OCI-LY3 (cell line): Measurements from ENCODE around the gene ANKRD34A.

ENCODE experiments used
- H2AFZ ChIP-seq: fragments of 200-600, 300-600 bp; shearing (Covaris generic); 2 replicates; pipeline ENCODE4 v1.6.0; 2014; ENCODE audit warnings: antibody characterized with exemption, low read depth, low read length
- H3K27ac ChIP-seq: fragments of 200-600, 300-600 bp; sonication (generic); 2 replicates; pipeline ENCODE4 v1.5.1; 2014; ENCODE audit warnings: mild to moderate bottlenecking, low read length, moderate library complexity, mixed read lengths
- H3K27me3 ChIP-seq: fragments of 200-600, 300-600 bp; sonication (generic); 2 replicates; pipeline ENCODE4 v1.6.1; 2014; ENCODE audit warnings: low read depth, low read length, mixed read lengths
- H3K36me3 ChIP-seq: fragments of 200-600, 300-600 bp; sonication (generic); replicated peaks from 2 replicates; pipeline ENCODE3; 2014; ENCODE audit warnings: low read depth, low read length, mixed read lengths
- H3K4me1 ChIP-seq: fragments of 300-600, 200-600 bp; sonication (generic); 2 replicates; pipeline ENCODE4 v1.6.1; 2014; ENCODE audit warnings: low read length, mixed read lengths
- H3K4me2 ChIP-seq: fragments of 200-600, 300-600 bp; sonication (generic); 2 replicates; pipeline ENCODE4 v1.6.1; 2014; ENCODE audit warnings: low read length, mixed read lengths
- H3K4me3 ChIP-seq: fragments of 300-600, 200-600 bp; sonication (generic); 2 replicates; pipeline ENCODE4 v1.5.1; 2014; ENCODE audit warnings: antibody characterized with exemption, mild to moderate bottlenecking, low read length, moderate library complexity
- H3K79me2 ChIP-seq: fragments of 300-600, 200-600 bp; shearing (Covaris generic); 2 replicates; pipeline ENCODE4 v1.6.1; 2014; ENCODE audit warnings: mild to moderate bottlenecking, low read length, mixed read lengths
- H3K9ac ChIP-seq: fragments of 300-600, 200-600 bp; shearing (Covaris generic); 2 replicates; pipeline ENCODE4 v1.6.0; 2014; ENCODE audit warnings: mild to moderate bottlenecking, low read length, moderate library complexity
- H3K9me3 ChIP-seq: fragments of 200-600, 300-600 bp; shearing (Covaris generic); 2 replicates; pipeline ENCODE4 v1.6.1; 2014; ENCODE audit warnings: low read length, mixed read lengths; ENCODE audit not compliant: insufficient read depth
- H4K20me1 ChIP-seq: fragments of 200-600, 300-600 bp; sonication (generic); 2 replicates; pipeline ENCODE4 v1.6.1; 2016; ENCODE audit warnings: low read length, mixed read lengths; ENCODE audit not compliant: insufficient read depth
- CTCF ChIP-seq: fragments of 200-600, 300-600 bp; sonication (generic); IDR thresholded peaks from 2 replicates; pipeline ENCODE4 v1.5.1; 2014; ENCODE audit warnings: antibody characterized with exemption, low read length, low read depth
- EZH2phosphoT487 ChIP-seq: fragments of 200-600 bp; shearing (Covaris generic); IDR thresholded peaks from 2 replicates; pipeline ENCODE4 v1.6.1; 2018; ENCODE audit warnings: antibody characterized with exemption, mixed run types, low read depth

Gene ANKRD34A

GRCh38 chr1:145918144-145918991 lies 46.0 kb downstream of the ANKRD34A start, which contains the start of gene PEX11B:
Gene PEX11B, minus strand, starts transcription at chr1:145918717. Its CDS starts 29 bp downstream, at chr1:145918688.
- Histone ChIP-seq H3K4me3 (peak within 1 kb of the TSS; percentile 92), H3K27ac (peak within 1 kb of the TSS; percentile 81), H2AFZ (peak within 1 kb of the TSS; percentile 97)

GRCh38 chr1:145917595-145917994 lies 46.8 kb downstream of the ANKRD34A start:
- peaks cover 35% of the 10 kb centered on the region for H3K36me3 ChIP-seq
- TF ChIP-seq CTCF: no peak
- no peak for TF ChIP-seq EZH2phosphoT487
- H3K4me1 ChIP-seq: peaks cover 26% of the 10 kb centered on the region
- no peaks in the 10 kb centered on the region for H3K9me3 ChIP-seq
- H2AFZ ChIP-seq: no peak overlapping the region
- H3K79me2 ChIP-seq: peaks cover 10% of the 10 kb centered on the region
- no peaks in the 10 kb centered on the region for H3K27me3 ChIP-seq
- H4K20me1 ChIP-seq: no peaks in the 10 kb centered on the region
- peak overlapping the region; percentile 79 for H3K9ac ChIP-seq
- H3K27ac ChIP-seq: 0 out of 2 replicates have a peak overlapping the region, but pooled peaks have one; percentile 81
- H3K4me3 ChIP-seq: peak overlapping the region; percentile 92
- peak overlapping the region; percentile 94 for H3K4me2 ChIP-seq

More at GRCh38 chr1:145918144-145918991, 46.0 kb downstream of the ANKRD34A start, which contains the start of gene PEX11B:
- H3K27me3 ChIP-seq: no peaks in the 10 kb centered on the region
- H3K36me3 ChIP-seq: peaks cover 39% of the 10 kb centered on the region
- TF ChIP-seq EZH2phosphoT487 (no peak), CTCF (no peak)
- H3K9ac ChIP-seq: peak within 1 kb of the TSS; percentile 79
- peaks cover 10% of the 10 kb centered on the region for H3K79me2 ChIP-seq
- H3K4me2 ChIP-seq: peak within 1 kb of the TSS; percentile 94
- no peaks in the 10 kb centered on the region for H3K9me3 ChIP-seq
- peaks cover 19% of the 10 kb centered on the region for H3K4me1 ChIP-seq
- H4K20me1 ChIP-seq: no peaks in the 10 kb centered on the region

GRCh38 chr1:145916745-145917144 lies 47.6 kb downstream of the ANKRD34A start:
- no peaks in the 10 kb centered on the region for H4K20me1 ChIP-seq
- H2AFZ ChIP-seq: no peak overlapping the region
- H3K27me3 ChIP-seq: no peaks in the 10 kb centered on the region
- no peak overlapping the region for H3K27ac ChIP-seq
- no peak overlapping the region for H3K4me3 ChIP-seq
- H3K4me2 ChIP-seq: no peak overlapping the region
- H3K9me3 ChIP-seq: no peaks in the 10 kb centered on the region
- H3K36me3 ChIP-seq: peaks cover 40% of the 10 kb centered on the region
- peaks cover 10% of the 10 kb centered on the region for H3K79me2 ChIP-seq
- H3K4me1 ChIP-seq: peaks cover 32% of the 10 kb centered on the region
- TF ChIP-seq EZH2phosphoT487: no peak
- TF ChIP-seq CTCF: no peak
- no peak overlapping the region for H3K9ac ChIP-seq

GRCh38 chr1:145912128-145912641 lies 52.2 kb downstream of the ANKRD34A start:
- TF ChIP-seq EZH2phosphoT487 (no peak), CTCF (no peak)
- H3K9ac ChIP-seq: no peak overlapping the region

More at GRCh38 chr1:145912128-145912641, 52.2 kb downstream of the ANKRD34A start:
- Histone ChIP-seq H3K27me3 (no peaks in the 10 kb centered on the region), H3K4me2 (no peak overlapping the region), H4K20me1 (no peaks in the 10 kb centered on the region), H3K36me3 (peaks cover 43% of the 10 kb centered on the region), H2AFZ (no peak overlapping the region), H3K4me1 (peaks cover 17% of the 10 kb centered on the region), H3K79me2 (no peaks in the 10 kb centered on the region), H3K9me3 (no peaks in the 10 kb centered on the region), H3K27ac (no peak overlapping the region), H3K4me3 (no peak overlapping the region)
